ENCODE measurements around the gene NUP85.
A peak's percentile ranks its signal among the peaks of the same experiment; 100 is the strongest.
"Not testable (repeated sequence)": the region's sequence is repeated elsewhere in the genome, so short reads cannot be mapped to it uniquely, and the experiment has no call there.

The NUP85 gene

GRCh38 chr17:75241996-75242460, 36.5 kb downstream of the NUP85 start:
- DNase-seq (ENCODE audit: low read depth, low spot score): no peak

GRCh38 chr17:75242461-75243042, 37.1 kb downstream of the NUP85 start:
- no peak for DNase-seq (ENCODE audit: low read depth, low spot score)

GRCh38 chr17:75244133-75244866, 38.8 kb downstream of the NUP85 start:
- DNase-seq (ENCODE audit: low read depth, low spot score): no peak

- DNase-seq (ENCODE audit: low read depth, low spot score): no peak
These were observed 39.5 kb downstream of the NUP85 start for GRCh38 chr17:75245011-75245410.

GRCh38 chr17:75246404-75246803, 40.9 kb downstream of the NUP85 start:
- DNase-seq (ENCODE audit: low read depth, low spot score): no peak

- DNase-seq (ENCODE audit: low read depth, low spot score): no peak
These were observed 44.1 kb downstream of the NUP85 start for GRCh38 chr17:75249564-75249963.

GRCh38 chr17:75250009-75250471, 44.6 kb downstream of the NUP85 start:
- DNase-seq (ENCODE audit: low read depth, low spot score): no peak

GRCh38 chr17:75252039-75252816, 46.7 kb downstream of the NUP85 start:
- DNase-seq (ENCODE audit: low read depth, low spot score): no peak

GRCh38 chr17:75255954-75256698, 50.6 kb downstream of the NUP85 start:
- not testable (repeated sequence) for DNase-seq (ENCODE audit: low read depth, low spot score)

- not testable (repeated sequence) for DNase-seq (ENCODE audit: low read depth, low spot score)
These were observed 51.7 kb downstream of the NUP85 start for GRCh38 chr17:75257228-75257627.

- no peak for DNase-seq (ENCODE audit: low read depth, low spot score)
These were observed 55.3 kb downstream of the NUP85 start for GRCh38 chr17:75260641-75261335.

- no peak for DNase-seq (ENCODE audit: low read depth, low spot score)
These were observed 56.0 kb downstream of the NUP85 start, which contains the start of the genes GGA3 and MRPS7 for GRCh38 chr17:75261336-75262111. TSS of gene GGA3 (minus strand) at chr17:75261606. CDS start at chr17:75261587, 19 bp downstream. TSS of gene MRPS7 (plus strand) at chr17:75261879. CDS start at chr17:75261901, 22 bp downstream.

GRCh38 chr17:75262112-75262606, 56.7 kb downstream of the NUP85 start:
- no peak for DNase-seq (ENCODE audit: low read depth, low spot score)

GRCh38 chr17:75263055-75263454, 57.6 kb downstream of the NUP85 start:
- no peak for DNase-seq (ENCODE audit: low read depth, low spot score)

GRCh38 chr17:75265614-75266315, 60.3 kb downstream of the NUP85 start:
- DNase-seq (ENCODE audit: low read depth, low spot score): no peak

GRCh38 chr17:75266316-75267152, 61.1 kb downstream of the NUP85 start:
- DNase-seq (ENCODE audit: low read depth, low spot score): no peak

- DNase-seq (ENCODE audit: low read depth, low spot score): no peak
These were observed 61.6 kb downstream of the NUP85 start for GRCh38 chr17:75267153-75267410.

GRCh38 chr17:75267411-75268232, 62.1 kb downstream of the NUP85 start:
- DNase-seq (ENCODE audit: low read depth, low spot score): peak; percentile 63
